Endodermal cell (in vitro differentiated cells): Measurements from ENCODE around the gene TSACC. TPM values are rescaled to one million over a fixed set of nuclear protein-coding genes. Genes with fewer than 3 reads are reported as not detected.

Experiments used
- DNase-seq: peaks from one replicate; pipeline ENCODE4 v3.0.0-alpha.2; 2017
- H3K27ac ChIP-seq: 2 replicates; pipeline ENCODE4 v1.5.1; 2013; ENCODE audit warnings: mild to moderate bottlenecking, low read depth, low read length, moderate library complexity
- H3K27me3 ChIP-seq: 2 replicates; pipeline ENCODE4 v1.6.1; 2013; ENCODE audit warnings: mild to moderate bottlenecking, low read length, moderate library complexity; ENCODE audit not compliant: insufficient read depth, control insufficient read depth, poor library complexity, severe bottlenecking
- H3K36me3 ChIP-seq: 2 replicates; pipeline ENCODE4 v1.7.0; 2013; ENCODE audit warnings: mild to moderate bottlenecking, low read length, moderate library complexity; ENCODE audit not compliant: control insufficient read depth, insufficient read depth
- H3K4me1 ChIP-seq: one replicate; pipeline ENCODE4 v1.7.0; 2013; ENCODE audit warnings: low read length; ENCODE audit not compliant: control insufficient read depth, insufficient read depth
- H3K4me3 ChIP-seq: 2 replicates; pipeline ENCODE4 v1.5.1; 2013; ENCODE audit warnings: mild to moderate bottlenecking, low read length, moderate library complexity
- H3K9ac ChIP-seq: 2 replicates; pipeline ENCODE4 v1.6.1; 2013; ENCODE audit warnings: mild to moderate bottlenecking, low read length, moderate library complexity; ENCODE audit not compliant: poor library complexity, severe bottlenecking; ENCODE audit errors: extremely low read depth
- H3K9me3 ChIP-seq: 2 replicates; pipeline ENCODE4 v1.6.1; 2013; ENCODE audit warnings: mild to moderate bottlenecking, low read length, moderate library complexity; ENCODE audit not compliant: control insufficient read depth
- H3K27ac Mint-ChIP-seq: 2 replicates; pipeline ENCODE4 v1.8.0; 2020; ENCODE audit warnings: mixed read lengths
- H3K27me3 Mint-ChIP-seq: 2 replicates; pipeline ENCODE4 v1.8.0; 2021; ENCODE audit warnings: mild to moderate bottlenecking, mixed read lengths; ENCODE audit not compliant: insufficient read depth
- H3K36me3 Mint-ChIP-seq: 2 replicates; pipeline ENCODE4 v1.8.0; 2020; ENCODE audit warnings: low read depth, mixed read lengths
- H3K4me1 Mint-ChIP-seq: 2 replicates; pipeline ENCODE4 v1.8.0; 2020; ENCODE audit warnings: mixed read lengths
- H3K4me3 Mint-ChIP-seq: 2 replicates; pipeline ENCODE4 v1.8.0; 2020; ENCODE audit warnings: mild to moderate bottlenecking, moderate library complexity, mixed read lengths
- H3K9me3 Mint-ChIP-seq: 2 replicates; pipeline ENCODE4 v1.8.0; 2020; ENCODE audit warnings: mild to moderate bottlenecking, mixed read lengths
- CTCF ChIP-seq: fragments of 200-600 bp; sonication (generic); conservative IDR thresholded peaks from 2 replicates; pipeline ENCODE4 v1.5.0; 2021; ENCODE audit warnings: antibody characterized with exemption, mild to moderate bottlenecking
- WGBS, 2 experiments: methylation state at CpG; one replicate each; pipeline versions ENCODE4 v1.1.5 to v1.1.7; 2013; ENCODE audit warnings: missing lambda C conversion rate in 2 of 2, mixed read lengths in 1 of 2; ENCODE audit not compliant: insufficient coverage in 1 of 2, insufficient read length in 1 of 2; 5-methylcytosine and 5-hydroxymethylcytosine counted together
- total RNA-seq, 2 donors: library from RNA; stranded (reverse); fragmentation: NEBNext Ultra II Directional in 1 of 2; extraction: Animal tissue kit (Norgen Biotek cat#: 25700) in 1 of 2; gene quantifications; 2 replicates in 1 of 2; 3 replicates in 1 of 2; pipeline ENCODE4 v1.2.1, GENCODE V29; 2021

Gene TSACC
- total RNA-seq, 2 donors from 2014 or later, result 0.62 to 1.6 TPM

- no peaks in the 10 kb centered on the region for H3K36me3 ChIP-seq
- no peaks in the 10 kb centered on the region for H3K4me1 ChIP-seq
- H3K9ac ChIP-seq, result no peak overlapping the region
- peaks cover 12% of the 10 kb centered on the region for H3K27me3 ChIP-seq
- TF ChIP-seq CTCF, result no peak
- no peak for DNase-seq
- WGBS, 2 experiments, result 79% methylated on average over 1 of the region's 1 CpG; no CpG with 5 or more reads in 1 of the 2 experiments
- Mint-ChIP-seq H3K27ac (no peak overlapping the region), H3K4me3 (no peak overlapping the region), H3K27me3 (peaks cover 23% of the 10 kb centered on the region), H3K9me3 (peaks cover 1% of the 10 kb centered on the region), H3K36me3 (no peaks in the 10 kb centered on the region), H3K4me1 (peaks cover 6% of the 10 kb centered on the region)
- no peak overlapping the region for H3K27ac ChIP-seq
- H3K4me3 ChIP-seq, result no peak overlapping the region
- H3K9me3 ChIP-seq, result no peaks in the 10 kb centered on the region
These were observed 20.3 kb downstream of the TSACC start for GRCh38 chr1:156358641-156359040.

DNA sequence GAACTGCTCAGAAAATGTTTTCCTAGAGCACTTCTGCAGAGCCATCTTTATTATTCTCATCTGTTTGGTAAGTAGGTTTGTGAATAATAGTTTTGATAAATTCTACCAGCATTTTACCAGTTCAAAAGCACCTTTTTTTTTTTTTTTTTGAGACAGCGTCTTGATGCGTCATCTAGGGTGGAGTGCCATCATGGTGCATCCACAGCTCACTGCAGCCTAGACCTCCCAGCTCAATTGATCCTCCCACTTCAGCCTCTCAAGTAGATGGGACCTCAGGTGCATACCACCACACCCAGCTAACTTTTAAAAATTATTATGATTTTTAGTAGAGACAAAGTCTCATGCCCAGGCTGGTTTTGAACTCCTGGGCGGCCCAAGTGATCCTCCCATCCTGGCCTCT is 20.9 kb downstream of the TSACC start:
- no peak for DNase-seq
- Mint-ChIP-seq H3K4me3 (no peak overlapping the region), H3K27ac (no peak overlapping the region), H3K27me3 (peaks cover 28% of the 10 kb centered on the region), H3K4me1 (peaks cover 6% of the 10 kb centered on the region), H3K36me3 (no peaks in the 10 kb centered on the region), H3K9me3 (peaks cover 1% of the 10 kb centered on the region)
- H3K27me3 ChIP-seq, result peaks cover 12% of the 10 kb centered on the region
- no peak for TF ChIP-seq CTCF
- H3K4me3 ChIP-seq, result no peak overlapping the region
- H3K4me1 ChIP-seq, result no peaks in the 10 kb centered on the region
- H3K9ac ChIP-seq, result no peak overlapping the region
- H3K27ac ChIP-seq, result no peak overlapping the region
- no peaks in the 10 kb centered on the region for H3K9me3 ChIP-seq
- H3K36me3 ChIP-seq, result no peaks in the 10 kb centered on the region
- 90 to 93% methylated on average over 2 to 3 of the region's 3 CpGs for WGBS, 2 experiments

DNA sequence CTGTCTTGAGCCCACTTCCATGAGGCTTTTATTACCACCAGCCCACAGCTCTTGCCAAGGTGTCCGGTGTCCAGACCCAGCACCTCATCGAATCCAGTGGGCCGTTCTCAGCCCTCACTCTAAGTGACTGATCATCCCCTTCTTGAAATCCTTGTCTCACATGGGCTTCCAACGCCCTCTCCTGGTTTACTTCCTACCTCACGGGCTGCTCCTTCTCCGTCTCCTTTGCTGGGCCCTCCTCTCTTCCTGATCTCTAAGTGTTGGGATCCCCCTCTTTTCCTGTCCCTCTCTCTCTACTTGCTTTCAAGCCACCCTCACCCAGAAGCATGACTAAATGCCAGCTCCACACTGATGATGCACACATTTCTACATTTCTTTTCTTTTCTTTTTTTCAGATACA is 21.6 kb downstream of the TSACC start:
- 50 to 51% methylated on average over 6 of the region's 6 CpGs for WGBS, 2 experiments
- Mint-ChIP-seq H3K27me3 (peaks cover 31% of the 10 kb centered on the region), H3K9me3 (peaks cover 1% of the 10 kb centered on the region), H3K4me1 (peaks cover 6% of the 10 kb centered on the region), H3K27ac (no peak overlapping the region), H3K4me3 (no peak overlapping the region), H3K36me3 (no peaks in the 10 kb centered on the region)
- H3K9me3 ChIP-seq, result no peaks in the 10 kb centered on the region
- H3K27ac ChIP-seq, result no peak overlapping the region
- no peak overlapping the region for H3K9ac ChIP-seq
- H3K27me3 ChIP-seq, result peaks cover 12% of the 10 kb centered on the region
- peak; percentile 71 for TF ChIP-seq CTCF
- peak; percentile 88 for DNase-seq
- no peaks in the 10 kb centered on the region for H3K36me3 ChIP-seq
- H3K4me3 ChIP-seq, result no peak overlapping the region
- no peaks in the 10 kb centered on the region for H3K4me1 ChIP-seq
